ENCODE data around the gene BCKDK. TPM values are rescaled to one million over a fixed set of nuclear protein-coding genes. Genes with fewer than 3 reads are reported as not detected.
A peak's percentile ranks its signal among the peaks of the same experiment; 100 is the strongest.

Gene BCKDK
- total RNA-seq, 1 donor from 2014 or later = 37.0 TPM

- peaks cover 22% of the 10 kb centered on the region for H3K36me3 Mint-ChIP-seq
- no peak overlapping the region for H3K27ac Mint-ChIP-seq
- no peak overlapping the region for H3K4me3 Mint-ChIP-seq
- no peak for DNase-seq (ENCODE audit: low spot score in 2 of 2, unreplicated experiment in 2 of 2)
- H3K9me3 Mint-ChIP-seq = no peaks in the 10 kb centered on the region
- TF ChIP-seq CTCF (IDR thresholded peaks at IDR 0.05; ENCODE audit: unreplicated experiment) = no peak
- no peaks in the 10 kb centered on the region for H3K27me3 Mint-ChIP-seq (ENCODE audit: low read depth)
- H3K4me1 Mint-ChIP-seq = peaks cover 9% of the 10 kb centered on the region
These were observed 29.4 kb upstream of the BCKDK start for GRCh38 chr16:31078597-31079341.

GRCh38 chr16:31079342-31079944 lies 28.7 kb upstream of the BCKDK start:
- H3K4me3 Mint-ChIP-seq = no peak overlapping the region
- H3K9me3 Mint-ChIP-seq = no peaks in the 10 kb centered on the region
- peaks cover 22% of the 10 kb centered on the region for H3K36me3 Mint-ChIP-seq
- no peak for TF ChIP-seq CTCF (IDR thresholded peaks at IDR 0.05; ENCODE audit: unreplicated experiment)
- no peak overlapping the region for H3K27ac Mint-ChIP-seq
- no peak for DNase-seq (ENCODE audit: low spot score in 2 of 2, unreplicated experiment in 2 of 2)
- peaks cover 9% of the 10 kb centered on the region for H3K4me1 Mint-ChIP-seq
- no peaks in the 10 kb centered on the region for H3K27me3 Mint-ChIP-seq (ENCODE audit: low read depth)

DNA sequence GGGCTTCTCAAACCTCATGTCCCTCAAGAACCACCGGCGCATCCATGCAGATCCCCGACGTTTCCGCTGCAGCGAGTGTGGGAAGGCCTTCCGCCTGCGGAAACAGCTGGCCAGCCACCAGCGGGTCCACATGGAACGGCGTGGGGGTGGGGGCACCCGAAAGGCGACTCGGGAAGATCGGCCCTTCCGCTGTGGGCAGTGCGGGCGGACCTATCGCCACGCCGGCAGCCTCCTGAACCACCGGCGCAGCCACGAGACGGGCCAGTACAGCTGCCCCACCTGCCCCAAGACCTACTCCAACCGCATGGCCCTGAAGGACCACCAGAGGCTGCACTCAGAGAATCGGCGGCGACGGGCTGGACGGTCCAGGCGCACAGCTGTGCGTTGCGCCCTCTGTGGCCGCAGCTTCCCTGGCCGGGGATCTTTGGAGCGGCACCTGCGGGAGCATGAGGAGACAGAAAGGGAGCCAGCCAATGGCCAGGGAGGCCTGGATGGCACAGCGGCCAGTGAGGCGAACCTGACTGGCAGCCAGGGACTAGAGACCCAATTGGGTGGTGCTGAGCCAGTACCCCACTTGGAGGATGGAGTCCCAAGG lies 28.1 kb upstream of the BCKDK start:
- Mint-ChIP-seq H3K4me3 (no peak overlapping the region), H3K9me3 (no peaks in the 10 kb centered on the region), H3K27me3 (ENCODE audit: low read depth) (no peaks in the 10 kb centered on the region), H3K36me3 (peaks cover 22% of the 10 kb centered on the region), H3K27ac (no peak overlapping the region), H3K4me1 (peaks cover 2% of the 10 kb centered on the region)
- DNase-seq (ENCODE audit: low spot score in 2 of 2, unreplicated experiment in 2 of 2) = no peak
- TF ChIP-seq CTCF (IDR thresholded peaks at IDR 0.05; ENCODE audit: unreplicated experiment) = no peak

DNA sequence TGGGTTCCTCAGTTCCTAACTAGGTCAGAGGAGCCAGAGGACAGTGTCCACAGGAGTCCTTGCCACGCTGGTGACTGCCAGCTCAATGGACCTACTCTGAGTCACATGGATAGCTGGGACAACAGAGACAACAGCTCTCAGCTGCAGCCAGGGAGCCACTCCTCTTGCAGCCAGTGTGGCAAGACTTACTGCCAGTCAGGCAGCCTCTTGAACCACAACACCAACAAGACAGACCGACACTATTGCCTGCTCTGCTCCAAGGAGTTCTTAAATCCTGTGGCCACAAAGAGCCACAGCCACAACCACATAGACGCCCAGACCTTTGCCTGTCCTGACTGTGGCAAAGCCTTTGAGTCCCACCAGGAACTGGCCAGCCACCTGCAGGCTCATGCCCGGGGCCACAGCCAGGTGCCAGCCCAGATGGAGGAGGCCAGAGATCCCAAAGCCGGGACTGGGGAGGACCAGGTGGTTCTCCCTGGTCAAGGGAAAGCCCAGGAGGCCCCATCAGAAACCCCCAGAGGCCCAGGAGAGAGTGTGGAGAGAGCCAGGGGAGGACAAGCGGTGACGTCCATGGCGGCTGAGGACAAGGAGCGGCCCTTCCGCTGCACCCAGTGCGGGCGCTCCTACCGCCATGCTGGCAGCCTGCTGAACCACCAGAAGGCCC lies 27.3 kb upstream of the BCKDK start:
- no peak for TF ChIP-seq CTCF (IDR thresholded peaks at IDR 0.05; ENCODE audit: unreplicated experiment)
- Mint-ChIP-seq H3K4me3 (no peak overlapping the region), H3K9me3 (no peaks in the 10 kb centered on the region)

DNA sequence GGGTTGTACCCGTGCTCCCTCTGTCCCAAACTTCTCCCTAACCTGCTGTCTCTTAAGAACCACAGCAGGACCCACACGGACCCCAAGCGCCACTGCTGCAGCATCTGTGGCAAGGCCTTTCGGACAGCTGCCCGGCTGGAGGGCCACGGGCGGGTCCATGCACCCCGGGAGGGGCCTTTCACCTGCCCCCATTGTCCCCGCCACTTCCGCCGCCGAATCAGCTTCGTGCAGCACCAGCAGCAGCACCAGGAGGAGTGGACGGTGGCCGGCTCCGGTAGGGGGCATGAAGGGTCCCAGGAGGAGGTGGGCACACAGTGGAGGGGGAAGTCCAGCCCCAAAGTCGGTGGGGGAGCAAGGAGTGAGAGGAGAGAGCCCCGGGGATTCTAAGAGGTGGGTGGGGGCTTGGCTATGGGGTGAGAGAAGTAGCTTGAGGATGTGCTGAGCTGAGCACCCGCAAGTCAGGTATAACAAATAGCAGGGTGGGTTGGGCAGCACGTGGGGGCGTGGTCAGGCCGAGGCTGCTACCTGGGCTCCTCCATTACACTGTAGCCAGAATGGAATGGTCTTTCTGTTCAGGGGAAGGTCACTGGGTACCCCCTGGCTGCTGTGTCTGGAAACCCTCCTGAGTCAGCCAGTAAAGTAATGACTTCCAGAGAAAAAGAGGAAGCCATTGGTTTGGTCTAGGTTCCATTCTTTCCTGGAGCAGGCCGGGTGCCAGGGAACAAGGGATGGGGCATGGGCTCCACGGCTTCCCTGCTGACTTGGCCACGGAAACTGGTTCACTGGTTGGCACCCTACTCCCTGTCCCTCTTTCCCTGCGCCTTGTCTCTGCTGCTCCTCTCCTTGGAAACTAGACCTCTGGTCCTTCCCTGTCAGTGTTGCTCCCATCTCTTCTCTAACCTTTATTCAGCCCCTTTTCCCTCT lies 26.5 kb upstream of the BCKDK start:
- no peak overlapping the region for H3K4me3 Mint-ChIP-seq
- no peak for DNase-seq (ENCODE audit: low spot score in 2 of 2, unreplicated experiment in 2 of 2)
- peaks cover 22% of the 10 kb centered on the region for H3K36me3 Mint-ChIP-seq
- H3K9me3 Mint-ChIP-seq = no peaks in the 10 kb centered on the region
- peak overlapping the region; percentile 29 for H3K27ac Mint-ChIP-seq
- H3K27me3 Mint-ChIP-seq (ENCODE audit: low read depth) = no peaks in the 10 kb centered on the region
- TF ChIP-seq CTCF (IDR thresholded peaks at IDR 0.05; ENCODE audit: unreplicated experiment) = no peak
- no peaks in the 10 kb centered on the region for H3K4me1 Mint-ChIP-seq

More for the DNA sequence above, 27.3 kb upstream of the BCKDK start:
- Mint-ChIP-seq H3K27ac (no peak overlapping the region), H3K4me1 (no peaks in the 10 kb centered on the region), H3K36me3 (peaks cover 22% of the 10 kb centered on the region), H3K27me3 (ENCODE audit: low read depth) (no peaks in the 10 kb centered on the region)
- DNase-seq (ENCODE audit: low spot score in 2 of 2, unreplicated experiment in 2 of 2) = no peak
